Measurements from ENCODE around the gene NLGN4Y.

Gene NLGN4Y

DNA sequence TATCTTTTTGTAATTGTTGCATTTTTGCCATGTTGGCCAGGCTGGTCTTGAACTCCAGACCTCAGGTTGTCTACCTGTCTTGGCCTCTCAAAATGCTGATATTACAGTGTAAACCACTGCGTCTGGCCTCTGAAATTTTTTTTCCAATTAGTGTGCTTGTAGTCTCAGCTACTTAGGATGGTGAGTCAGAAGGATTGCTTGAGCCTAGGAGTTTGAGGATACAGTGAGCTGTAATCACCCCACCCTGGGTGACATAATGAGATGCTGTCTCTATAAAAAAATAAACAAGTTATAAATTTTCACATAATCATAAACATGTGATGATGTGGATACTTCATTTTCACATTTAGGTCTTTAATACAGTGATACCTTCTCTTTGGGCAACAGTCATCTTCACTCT lies 154.9 kb downstream of the NLGN4Y start:
- DNase-seq = no peak

- DNase-seq = no peak
Measured at GRCh38 chrY:14694543-14694942, 170.2 kb downstream of the NLGN4Y start.

DNA sequence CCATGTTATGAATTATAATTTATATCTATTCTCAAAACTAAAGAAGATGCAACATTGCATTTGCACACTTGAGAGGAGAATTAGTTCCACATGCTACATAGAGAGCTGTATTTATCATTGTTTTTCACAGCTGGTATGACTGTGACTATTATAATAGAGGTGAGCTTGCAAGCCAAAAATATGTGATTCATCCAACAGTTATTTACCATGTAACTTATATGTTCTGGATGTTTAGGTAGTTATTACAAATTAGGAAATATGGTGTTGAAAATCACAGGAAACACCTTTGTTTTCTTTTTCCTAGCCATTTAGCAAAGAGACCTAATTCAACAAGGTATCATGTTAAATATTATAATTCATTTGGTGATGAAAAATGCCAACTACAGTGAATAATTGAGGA lies 183.8 kb downstream of the NLGN4Y start:
- no peak for DNase-seq

GRCh38 chrY:14741596-14741995 lies 217.3 kb downstream of the NLGN4Y start:
- no peak for DNase-seq

DNA sequence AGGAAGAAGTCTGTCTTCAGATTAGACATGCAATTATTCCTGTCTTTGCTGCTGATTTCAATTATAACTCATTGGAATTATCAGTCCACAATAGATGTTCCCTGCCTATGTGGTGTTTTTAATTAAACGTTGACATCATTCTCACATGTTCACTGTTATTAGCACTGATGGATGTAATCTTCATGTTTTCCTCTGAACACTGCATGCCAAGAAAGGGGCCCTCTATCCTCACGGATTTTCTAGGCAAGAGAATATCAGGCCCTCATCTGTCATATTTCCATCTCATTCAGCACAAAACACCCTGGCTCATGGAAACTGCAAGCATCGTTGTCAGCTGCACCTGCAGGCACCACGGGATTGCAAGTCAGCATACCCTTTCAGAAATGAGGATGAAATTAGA lies 224.0 kb downstream of the NLGN4Y start:
- no peak for DNase-seq

DNA sequence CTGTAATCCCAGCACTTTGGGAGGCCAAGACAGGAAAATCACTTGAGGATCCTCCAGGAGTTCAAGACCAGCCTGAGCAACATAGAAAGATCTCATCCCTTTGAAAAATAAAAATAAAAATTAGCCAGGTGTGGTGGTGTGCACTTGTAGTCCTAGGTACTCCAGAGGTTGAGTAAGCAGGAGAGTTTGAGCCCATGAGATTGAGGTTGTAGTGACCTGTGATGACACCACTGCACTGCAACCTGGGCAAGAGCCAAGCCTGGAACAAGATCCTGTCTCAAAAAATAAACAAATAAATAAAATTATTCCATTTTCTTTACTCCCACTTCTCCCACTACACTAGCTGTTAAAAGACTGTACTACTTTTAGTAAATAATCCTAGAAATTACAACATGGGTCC lies 231.2 kb downstream of the NLGN4Y start:
- no peak for DNase-seq

DNA sequence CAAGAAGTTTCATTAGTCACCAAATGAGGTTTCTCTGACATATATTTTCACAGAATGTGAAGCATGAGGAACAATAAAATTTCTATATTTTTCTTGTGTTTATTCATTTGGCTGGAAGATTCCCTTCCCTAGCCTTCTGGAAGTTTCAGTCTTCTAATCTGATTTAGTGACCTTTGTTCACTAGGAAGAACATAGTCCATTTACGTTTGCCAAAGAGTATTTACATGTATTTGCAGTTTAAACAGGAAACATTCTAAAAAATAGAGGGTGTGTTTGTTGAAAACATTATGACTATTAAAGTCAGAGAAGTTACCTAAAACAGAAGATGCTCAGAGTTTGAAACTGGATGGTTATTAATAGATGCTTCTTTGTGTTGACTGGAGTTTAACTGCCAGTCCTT lies 238.6 kb downstream of the NLGN4Y start:
- no peak for DNase-seq

DNA sequence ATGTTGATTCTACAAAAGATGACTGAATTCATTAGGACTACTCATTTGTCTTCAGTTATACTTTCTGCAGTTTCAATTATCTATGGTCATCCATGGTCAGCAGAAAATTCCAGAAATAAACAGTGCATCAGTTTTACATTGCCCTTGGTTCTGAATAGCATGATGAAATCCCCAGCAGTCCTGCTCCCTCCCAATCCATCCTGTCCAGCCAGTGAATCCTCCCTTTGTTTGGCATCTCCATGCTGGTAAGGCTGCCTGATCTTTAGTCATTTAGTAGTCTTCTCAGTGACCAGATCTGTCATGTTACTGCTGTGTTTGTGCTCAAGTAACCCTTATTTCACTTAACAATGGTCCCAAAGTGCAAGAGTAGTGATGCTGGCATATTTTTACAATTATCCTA lies 239.3 kb downstream of the NLGN4Y start:
- no peak for DNase-seq

DNA sequence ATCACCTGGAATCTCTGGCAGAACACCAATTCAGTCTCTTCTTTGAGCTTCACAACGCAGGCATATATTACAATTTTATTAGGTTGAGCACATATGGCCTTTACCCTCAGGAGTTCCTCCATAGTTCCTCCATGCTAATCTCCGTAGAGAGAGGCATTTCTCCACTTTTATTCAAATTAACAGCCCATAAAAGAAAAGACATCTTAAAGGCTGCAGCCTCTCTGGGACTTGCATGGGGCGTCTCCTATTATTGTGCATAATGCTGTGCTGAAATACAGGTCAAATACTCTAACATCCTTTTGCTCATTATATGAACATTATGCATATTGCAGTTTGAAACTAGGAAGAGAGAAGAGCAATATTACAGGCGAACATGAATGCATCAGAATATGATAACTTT lies 253.9 kb downstream of the NLGN4Y start:
- DNase-seq = no peak

DNA sequence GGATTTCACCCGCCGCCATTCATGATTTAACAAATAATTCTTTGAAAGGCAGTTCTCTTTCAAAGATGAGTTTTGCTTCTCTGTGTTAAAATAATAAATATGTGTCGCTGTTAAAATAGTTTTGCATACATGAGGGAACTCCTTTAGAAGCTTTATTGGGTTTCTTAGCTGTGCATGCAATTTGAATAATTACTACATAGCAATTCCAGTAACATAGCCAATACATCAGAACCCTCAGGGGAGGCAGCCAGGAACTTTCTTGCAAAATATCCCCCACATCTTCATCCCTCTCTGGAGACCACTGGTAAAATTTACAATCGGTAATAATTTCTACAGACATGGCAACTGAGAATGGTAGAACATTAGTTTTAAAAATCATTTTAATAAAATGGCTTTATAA lies 268.8 kb downstream of the NLGN4Y start:
- DNase-seq = no peak

GRCh38 chrY:14793674-14794073 lies 269.3 kb downstream of the NLGN4Y start:
- no peak for DNase-seq

DNA sequence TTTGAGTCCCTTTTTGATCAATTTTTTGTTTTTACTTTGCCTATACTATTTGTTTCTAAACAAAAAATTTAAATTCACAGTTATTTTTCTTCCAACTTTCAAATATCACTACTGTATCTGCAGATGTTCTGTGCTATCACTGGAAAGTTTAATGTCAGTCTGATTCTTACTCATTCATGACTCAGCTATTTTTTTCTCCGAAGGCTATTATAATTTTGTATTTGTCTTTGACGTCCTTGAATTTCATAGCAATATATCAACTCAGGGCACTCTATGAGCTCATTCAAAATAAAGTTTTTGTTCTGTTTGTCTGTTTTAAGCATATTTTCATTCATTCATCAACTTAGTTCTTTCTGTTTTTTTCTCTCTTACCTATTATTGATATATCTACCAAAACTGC lies 273.7 kb downstream of the NLGN4Y start:
- no peak for DNase-seq

- DNase-seq = no peak
Measured at GRCh38 chrY:14801096-14801495, 276.8 kb downstream of the NLGN4Y start.

- DNase-seq = no peak
Measured at GRCh38 chrY:14802125-14802524, 277.8 kb downstream of the NLGN4Y start.

- DNase-seq = no peak
Measured at GRCh38 chrY:14804041-14804440, 279.7 kb downstream of the NLGN4Y start.

- no peak for DNase-seq
Measured at GRCh38 chrY:14818452-14818851, 294.1 kb downstream of the NLGN4Y start.

- no peak for DNase-seq
Measured at GRCh38 chrY:14822201-14822600, 297.9 kb downstream of the NLGN4Y start.

DNA sequence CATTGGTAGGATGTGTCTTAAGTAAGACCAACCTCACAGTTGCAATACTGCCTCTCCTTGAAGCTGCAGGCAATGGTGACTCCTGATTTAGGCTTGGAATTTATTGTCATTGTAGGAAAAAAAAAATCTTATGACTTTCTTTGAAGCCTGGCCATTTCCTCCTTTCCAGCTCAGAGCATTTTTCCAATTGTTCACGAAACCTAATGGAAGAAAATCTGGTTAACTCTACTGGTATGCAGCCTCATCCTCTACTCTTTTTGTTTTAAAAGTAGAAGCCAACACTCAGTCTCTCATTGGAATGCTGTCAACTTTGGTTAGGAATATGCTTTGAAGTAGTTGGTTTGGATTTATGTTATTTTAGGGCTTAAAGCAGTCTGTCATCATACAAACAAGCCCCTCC lies 298.6 kb downstream of the NLGN4Y start:
- no peak for DNase-seq

DNA sequence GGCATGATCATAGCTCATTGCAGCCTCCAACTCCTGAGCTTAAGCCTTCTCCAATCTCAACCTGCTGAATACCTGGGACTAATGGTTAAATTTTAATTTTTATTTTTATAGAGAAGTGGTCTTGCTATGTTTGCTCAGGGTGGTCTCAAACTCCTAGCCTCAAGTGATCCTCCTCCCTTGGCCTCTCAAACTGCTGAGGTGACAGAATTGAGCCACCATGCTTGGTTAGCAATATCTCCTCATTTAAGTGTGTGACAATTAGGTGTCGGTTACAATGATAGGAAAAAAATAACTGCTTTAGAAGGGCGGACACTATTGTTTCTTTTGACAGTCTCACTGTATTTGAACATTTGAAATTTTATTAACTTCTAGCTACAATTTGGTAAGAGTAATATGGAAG lies 300.3 kb downstream of the NLGN4Y start:
- no peak for DNase-seq

- DNase-seq = no peak
Measured at GRCh38 chrY:14825728-14826127, 301.4 kb downstream of the NLGN4Y start.

DNA sequence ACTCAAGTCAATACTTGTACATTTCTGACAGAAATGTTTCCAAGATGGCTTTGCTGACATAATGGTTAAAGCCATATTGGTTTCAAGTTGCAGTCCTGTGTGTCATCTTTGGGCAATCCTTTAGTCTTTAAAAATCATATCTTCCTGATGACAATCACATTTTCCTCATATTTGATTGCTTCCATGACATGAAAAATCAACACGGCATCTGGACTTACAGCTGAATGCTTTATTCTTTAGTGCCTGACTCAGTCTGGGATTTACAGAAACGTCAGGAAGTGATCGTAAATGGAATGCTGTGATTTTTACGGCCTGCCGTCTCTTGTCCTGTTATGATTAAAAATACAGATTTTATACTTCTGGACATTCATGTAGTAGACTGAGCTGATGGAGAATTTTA lies 304.2 kb downstream of the NLGN4Y start:
- no peak for DNase-seq

- DNase-seq = no peak
Measured at GRCh38 chrY:14829366-14829885, 305.1 kb downstream of the NLGN4Y start.

DNA sequence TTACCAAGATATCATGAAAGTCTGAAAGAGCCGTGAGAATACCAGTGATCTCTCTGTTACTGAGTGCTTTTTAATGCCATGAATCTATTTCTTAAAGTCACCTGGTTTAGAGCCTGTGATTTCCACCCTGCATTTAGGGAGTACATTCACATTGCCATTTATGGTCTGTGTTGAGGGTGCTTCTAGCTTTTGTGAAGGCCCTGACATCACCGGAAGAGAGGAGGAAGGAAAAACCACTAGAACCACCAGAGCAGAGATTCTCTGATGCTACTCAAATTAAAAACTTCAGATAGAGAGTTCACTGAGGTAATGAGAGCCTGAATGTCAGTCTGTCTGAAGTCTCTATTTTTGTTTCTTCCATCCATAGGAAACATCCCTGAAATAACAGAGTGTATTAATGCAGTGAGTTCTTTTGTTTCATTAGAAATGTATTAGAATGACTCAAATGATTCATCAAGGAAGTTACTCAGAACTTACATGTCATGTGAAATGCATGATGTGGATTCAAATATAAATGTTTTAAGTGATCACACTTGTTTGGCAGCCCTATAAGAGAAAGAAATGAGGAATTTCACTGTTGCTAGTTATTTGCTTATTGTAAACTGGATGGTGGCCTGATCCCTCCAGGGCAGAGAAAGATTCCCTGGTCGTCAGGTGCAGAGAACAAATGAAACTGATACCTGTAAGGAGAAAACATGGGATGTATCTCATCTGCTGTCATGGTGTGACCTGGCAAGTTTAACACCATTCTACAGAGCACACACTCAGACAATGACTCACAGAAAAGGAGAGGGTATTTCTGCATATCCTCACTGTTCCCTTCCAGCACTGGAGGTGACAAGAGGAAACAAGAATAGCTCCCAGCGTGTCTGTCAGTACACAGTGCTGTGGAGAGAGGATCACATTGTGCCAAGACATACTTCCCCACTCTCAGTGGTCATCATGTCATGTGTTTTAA lies 310.1 kb downstream of the NLGN4Y start:
- no peak for DNase-seq

DNA sequence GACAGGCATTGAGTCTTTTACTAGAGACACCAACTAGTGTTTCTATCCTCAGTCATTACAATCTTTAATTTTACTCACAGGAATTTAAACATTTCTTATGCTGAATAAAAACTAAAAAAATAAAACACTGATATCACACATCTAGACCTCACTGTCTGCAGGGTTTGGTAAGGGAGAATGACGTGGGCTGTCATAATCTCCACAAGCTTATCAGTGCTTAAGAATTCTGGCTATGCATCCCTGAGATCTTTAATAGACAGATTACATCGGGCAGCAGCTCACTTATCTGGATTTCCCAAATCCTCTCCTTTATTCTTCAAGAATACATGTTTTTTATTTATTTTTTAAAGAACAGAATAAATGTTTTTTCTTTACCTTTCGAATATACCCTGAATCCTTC lies 313.1 kb downstream of the NLGN4Y start:
- no peak for DNase-seq

GRCh38 chrY:14850734-14851133 lies 326.4 kb downstream of the NLGN4Y start:
- no peak for DNase-seq
